SK-N-SH treated with all-trans-retinoic acid at 6 μM for 48 hours (cell line): Measurements from ENCODE around the gene ALK.

ENCODE experiments used
- ARNTL ChIP-seq: fragments of 450-650 bp; formaldehyde crosslinking; IDR thresholded peaks from 2 replicates; pipeline ENCODE4 v1.5.0; 2020; ENCODE audit warnings: low read depth, mild to moderate bottlenecking, moderate library complexity, borderline replicate concordance
- BACH2 ChIP-seq: fragments of 250-450 bp; sonication (Bioruptor Pico); IDR thresholded peaks from 2 replicates; pipeline ENCODE4 v1.9.0; 2021; ENCODE audit warnings: mild to moderate bottlenecking, borderline replicate concordance
- GLIS3 ChIP-seq: fragments of 250-450 bp; sonication (Bioruptor Pico); IDR thresholded peaks from 2 replicates; pipeline ENCODE4 v1.5.0; 2020; ENCODE audit warnings: mild to moderate bottlenecking, moderate library complexity
- PPARA ChIP-seq: fragments of 250-450 bp; sonication (Bioruptor Pico); IDR thresholded peaks from 2 replicates; pipeline ENCODE4 v1.5.0; 2020; ENCODE audit warnings: mild to moderate bottlenecking, borderline replicate concordance
- TOX ChIP-seq: fragments of 250-450 bp; sonication (Bioruptor Pico); IDR thresholded peaks from 2 replicates; pipeline ENCODE4 v1.8.0; 2021; ENCODE audit warnings: mild to moderate bottlenecking, moderate library complexity, borderline replicate concordance
- ZFP3 ChIP-seq: fragments of 250-450 bp; sonication (Bioruptor Pico); IDR thresholded peaks from 2 replicates; pipeline ENCODE4 v1.5.0; 2020; ENCODE audit warnings: mild to moderate bottlenecking, moderate library complexity
- ZNF565 ChIP-seq: fragments of 450-650 bp; formaldehyde crosslinking; conservative IDR thresholded peaks from 2 replicates; pipeline ENCODE4 v1.5.0; 2020; ENCODE audit warnings: low read depth, mild to moderate bottlenecking, moderate library complexity
- ZNF8 ChIP-seq: fragments of 450-650 bp; formaldehyde crosslinking; IDR thresholded peaks from 2 replicates; pipeline ENCODE4 v1.5.0; 2020; ENCODE audit warnings: mild to moderate bottlenecking, moderate library complexity

DNA sequence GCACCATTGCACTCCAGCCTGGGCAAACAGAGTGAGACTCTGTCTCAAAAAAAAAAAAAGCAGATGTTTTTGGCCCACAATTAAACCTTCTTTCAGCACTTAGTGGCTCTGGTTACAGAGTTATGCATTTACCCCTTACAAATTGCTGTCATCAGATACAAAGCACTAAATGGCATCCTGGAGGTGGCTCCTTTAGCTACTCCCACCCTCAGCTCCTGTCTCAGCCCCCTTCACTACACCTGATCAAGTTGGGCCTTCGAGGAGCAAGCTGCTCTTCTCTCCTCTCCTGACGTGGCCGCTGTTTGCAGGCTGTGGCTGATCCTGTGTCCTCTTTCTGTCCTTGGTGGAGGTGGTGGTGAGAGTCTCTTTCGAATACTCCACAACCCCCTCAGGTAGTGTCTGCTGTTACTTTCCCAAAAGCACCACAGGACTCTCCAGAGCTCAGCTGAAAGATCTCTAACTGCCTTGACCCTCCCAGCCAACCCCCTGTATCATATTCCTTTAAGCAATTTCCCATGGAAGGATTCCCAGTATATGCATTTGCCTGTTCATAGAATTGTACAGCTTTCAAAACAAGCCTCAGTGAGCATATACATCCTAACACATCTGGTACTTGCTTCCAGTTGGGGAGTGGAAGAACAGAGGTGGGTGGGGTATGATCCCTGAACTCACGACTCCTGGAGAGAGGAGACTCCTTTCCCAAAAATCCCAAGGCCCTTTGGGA is 520.3 kb downstream of the ALK start:
- no peak for TF ChIP-seq BACH2
- TF ChIP-seq ARNTL (CRISPR knock-in tag) = no peak
- no peak for TF ChIP-seq ZFP3 (CRISPR knock-in tag)
- no peak for TF ChIP-seq PPARA (CRISPR knock-in tag)
- TF ChIP-seq ZNF8 (CRISPR knock-in tag) = no peak
- TF ChIP-seq GLIS3 (CRISPR knock-in tag) = no peak
- TF ChIP-seq TOX (CRISPR knock-in tag) = no peak
- TF ChIP-seq ZNF565 (CRISPR knock-in tag) = no peak
